A549 (cell line): ENCODE results near the gene DCX. TPM values are rescaled to one million over a fixed set of nuclear protein-coding genes. Genes with fewer than 3 reads are reported as not detected.
"Not testable (repeated sequence)": the region's sequence is repeated elsewhere in the genome, so short reads cannot be mapped to it uniquely, and the experiment has no call there.

Source experiments
- ATAC-seq, 2 experiments: fragments of 200-7000 bp in 1 of 2; fragments of >200 bp in 1 of 2; cut with Nextera tagmentation in 1 of 2; cut with Tn5 transposase in 1 of 2; 3 replicates each; pipeline versions ENCODE4 v1.8.0 to v1.9.1; 2018 to 2020; ENCODE audit warnings: mild to moderate bottlenecking in 1 of 2, moderate library complexity in 1 of 2
- CTCF ChIA-PET: fragments of 300-600 bp; sonication (Branson Sonifier 250); formaldehyde crosslinking; extraction: SDS; loops from one replicate; lab custom pipeline; 2021; ENCODE audit warnings: antibody characterized with exemption, inconsistent platforms; lab: Yijun Ruan, JAX
- POLR2A ChIA-PET: fragments of 350-600 bp; formaldehyde crosslinking; extraction: SDS; loops from one replicate; lab custom pipeline; 2021; ENCODE audit warnings: antibody characterized with exemption, inconsistent platforms; lab: Yijun Ruan, JAX
- DNase-seq, 2 experiments: peaks; one replicate each; pipeline versions ENCODE4 v3.0.0 to v3.0.0-alpha.2; 2011 to 2016; ENCODE audit warnings: low read depth in 1 of 2, low spot score in 1 of 2
- FAIRE-seq: peaks from 2 replicates; lab custom pipeline; 2011; peaks lifted over from hg19 to GRCh38; lab: Jason Lieb, UNC
- H3K27ac ChIP-seq, 2 experiments: fragments of >200 bp; sonication (Bioruptor Twin); formaldehyde crosslinking; 3 replicates each; pipeline ENCODE4 v1.5.1; 2016 to 2017
- H3K4me1 ChIP-seq: fragments of >200 bp; sonication (Bioruptor Twin); formaldehyde crosslinking; 3 replicates; pipeline ENCODE4 v1.6.1; 2016
- H3K4me2 ChIP-seq: fragments of >200 bp; sonication (Bioruptor Twin); formaldehyde crosslinking; 3 replicates; pipeline ENCODE4 v1.6.1; 2016
- H3K4me3 ChIP-seq: fragments of >200 bp; sonication (Bioruptor Twin); formaldehyde crosslinking; 3 replicates; pipeline ENCODE4 v1.5.1; 2016
- H3K9me3 ChIP-seq: fragments of >200 bp; sonication (Bioruptor Twin); formaldehyde crosslinking; 3 replicates; pipeline ENCODE4 v1.6.1; 2016
- ATOH8 ChIP-seq: fragments of 250-450 bp; sonication (Bioruptor Pico); IDR thresholded peaks from 2 replicates; pipeline ENCODE4 v1.5.0; 2020; ENCODE audit warnings: low read depth, mild to moderate bottlenecking, moderate library complexity
- BHLHE40 ChIP-seq: IDR thresholded peaks from 2 replicates; pipeline ENCODE4 v1.6.1; 2012; ENCODE audit warnings: low read depth, low read length, inconsistent platforms
- CBX8 ChIP-seq: fragments of 200-600 bp; sonication (generic); IDR thresholded peaks from 2 replicates; pipeline ENCODE4 v1.6.1; 2016
- CHD2 ChIP-seq: fragments of 150-350 bp; IDR thresholded peaks from 2 replicates; pipeline ENCODE4 v1.6.1; 2014; ENCODE audit warnings: low read length; ENCODE audit not compliant: partially characterized antibody
- CHD4 ChIP-seq: fragments of 200-600 bp; sonication (generic); IDR thresholded peaks from 2 replicates; pipeline ENCODE4 v1.6.1; 2016; ENCODE audit warnings: antibody characterized with exemption, mild to moderate bottlenecking, borderline replicate concordance
- E2F6 ChIP-seq: IDR thresholded peaks from 2 replicates; pipeline ENCODE4 v1.6.1; 2012; ENCODE audit warnings: low read depth, borderline replicate concordance
- EHF ChIP-seq: fragments of 250-450 bp; sonication (Bioruptor Pico); IDR thresholded peaks from 2 replicates; pipeline ENCODE4 v1.5.0; 2020; ENCODE audit warnings: mild to moderate bottlenecking
- ELK1 ChIP-seq: fragments of 150-350 bp; IDR thresholded peaks from 2 replicates; pipeline ENCODE4 v1.6.1; 2014; ENCODE audit warnings: low read depth, mild to moderate bottlenecking, low read length
- HES2 ChIP-seq: fragments of >200 bp; sonication (Bioruptor Twin); formaldehyde crosslinking; IDR thresholded peaks from 2 replicates; pipeline ENCODE4 v1.6.1; 2016
- HEYL ChIP-seq: fragments of 250-450 bp; sonication (Bioruptor Pico); IDR thresholded peaks from 2 replicates; pipeline ENCODE4 v1.8.0; 2021; ENCODE audit warnings: mild to moderate bottlenecking, moderate library complexity
- HOXB5 ChIP-seq: fragments of 250-450 bp; sonication (Bioruptor Pico); IDR thresholded peaks from 2 replicates; pipeline ENCODE4 v1.5.0; 2020; ENCODE audit warnings: mild to moderate bottlenecking, moderate library complexity
- JUN ChIP-seq, 2 experiments: fragments of >200 bp; sonication (Bioruptor Twin); formaldehyde crosslinking; IDR thresholded peaks; 2 replicates in 1 of 2; 3 replicates in 1 of 2; pipeline ENCODE4 v1.6.1; 2016 to 2017
- MAFK ChIP-seq: fragments of 450-650 bp; IDR thresholded peaks from 2 replicates; pipeline ENCODE4 v1.6.1; 2014; ENCODE audit not compliant: partially characterized antibody
- NFE2L2 ChIP-seq: fragments of 150-350 bp; conservative IDR thresholded peaks from 2 replicates; pipeline ENCODE4 v1.6.1; 2014; ENCODE audit warnings: low read length
- NR3C1 ChIP-seq: fragments of >200 bp; sonication (Bioruptor Twin); formaldehyde crosslinking; IDR thresholded peaks from 3 replicates; pipeline ENCODE4 v1.6.1; 2017
- PBX3 ChIP-seq: IDR thresholded peaks from 2 replicates; pipeline ENCODE4 v1.6.1; 2012
- RARB ChIP-seq: fragments of 250-450 bp; sonication (Bioruptor Pico); IDR thresholded peaks from 2 replicates; pipeline ENCODE4 v1.8.0; 2021; ENCODE audit warnings: mild to moderate bottlenecking, moderate library complexity
- SMC3 ChIP-seq: fragments of >200 bp; sonication (Bioruptor Twin); formaldehyde crosslinking; IDR thresholded peaks from 3 replicates; pipeline ENCODE4 v1.6.1; 2018; ENCODE audit warnings: inconsistent platforms
- TP53 ChIP-seq: fragments of 250-450 bp; sonication (Bioruptor Pico); IDR thresholded peaks from 2 replicates; pipeline ENCODE4 v1.5.0; 2021; ENCODE audit warnings: mild to moderate bottlenecking, moderate library complexity
- USF2 ChIP-seq: fragments of 450-650 bp; IDR thresholded peaks from 2 replicates; pipeline ENCODE4 v1.6.1; 2014; ENCODE audit warnings: antibody characterized with exemption
- ZC3H11A ChIP-seq: fragments of 450-650 bp; IDR thresholded peaks from 2 replicates; pipeline ENCODE4 v1.6.1; 2014; ENCODE audit warnings: antibody characterized with exemption, mild to moderate bottlenecking
- ZNF302 ChIP-seq: fragments of 250-450 bp; sonication (Bioruptor Pico); IDR thresholded peaks from 2 replicates; pipeline ENCODE4 v1.9.0; 2021; ENCODE audit warnings: inconsistent platforms, mild to moderate bottlenecking, moderate library complexity
- WGBS: methylation state at CpG from one replicate; pipeline ENCODE4 v1.1.6; 2017; ENCODE audit errors: missing lambda C conversion rate; 5-methylcytosine and 5-hydroxymethylcytosine counted together
- polyA plus RNA-seq, 4 experiments: library from polyadenylated mRNA; depleted of rRNA in 3 of 4; stranded (reverse); fragments of >200 nt; fragmentation: RNase III in 1 of 4; extraction: RNeasy Plus Mini Kit Qiagen cat#74134 plus additional on column Dnase treatment in 1 of 4; gene quantifications; 2 replicates in 3 of 4; 3 replicates in 1 of 4; pipeline ENCODE4 v1.2.3, GENCODE V29; 2011 to 2017

DCX gene
- polyA plus RNA-seq, 2 of the 4 experiments (the other 2 are of a cell fraction), result not detected

- no peaks in the 10 kb centered on the region for H3K9me3 ChIP-seq
- H3K4me1 ChIP-seq, result no peaks in the 10 kb centered on the region
- H3K27ac ChIP-seq, result no peak overlapping the region
- no peak for DNase-seq
- ChIA-PET POLR2A (no interaction called here), CTCF (no interaction called here)
- 0% methylated on average over 2 of the region's 2 CpGs for WGBS
- no peak for FAIRE-seq
- no peak for ATAC-seq
- TF ChIP-seq CHD2 (no peak), MAFK (no peak), PBX3 (no peak), HES2 (no peak), E2F6 (no peak), CHD4 (no peak), SMC3 (no peak), EHF (no peak), BHLHE40 (no peak), NFE2L2 (no peak), HOXB5 (CRISPR knock-in tag) (no peak), CBX8 (no peak), ATOH8 (CRISPR knock-in tag) (no peak)
- no peak overlapping the region for H3K4me3 ChIP-seq
- no peak overlapping the region for H3K4me2 ChIP-seq
These were observed 63.6 kb downstream of the DCX start for GRCh38 chrX:111348429-111348828.

- DNase-seq, H3K27ac ChIP-seq, H3K4me3 ChIP-seq, H3K4me2 ChIP-seq, CTCF ChIA-PET, FAIRE-seq, H3K4me1 ChIP-seq, ATAC-seq, POLR2A ChIA-PET, H3K9me3 ChIP-seq: not testable (repeated sequence)
These were observed 65.8 kb downstream of the DCX start for GRCh38 chrX:111346150-111346549.

GRCh38 chrX:111340054-111340453 lies 71.9 kb downstream of the DCX start:
- ATAC-seq, result no peak
- H3K4me2 ChIP-seq, result no peak overlapping the region
- WGBS, result 0% methylated on average over 1 of the region's 2 CpGs
- H3K27ac ChIP-seq, result no peak overlapping the region
- ChIA-PET CTCF (no interaction called here), POLR2A (no interaction called here)
- FAIRE-seq, result no peak
- no peaks in the 10 kb centered on the region for H3K9me3 ChIP-seq
- no peak for DNase-seq
- no peak for TF ChIP-seq USF2
- TF ChIP-seq HEYL (CRISPR knock-in tag), result no peak
- no peak for TF ChIP-seq ZNF302
- TF ChIP-seq JUN (IDR thresholded peaks at IDR 0.05), result no peak
- no peak for TF ChIP-seq PBX3
- no peak for TF ChIP-seq ZC3H11A
- TF ChIP-seq SMC3, result no peak
- TF ChIP-seq RARB (CRISPR knock-in tag), result no peak
- TF ChIP-seq EHF, result no peak
- no peak for TF ChIP-seq ELK1
- TF ChIP-seq TP53, result no peak
- no peak for TF ChIP-seq NR3C1
- TF ChIP-seq CHD4, result no peak
- TF ChIP-seq, all 56 proteins: peak for 0
- Histone ChIP-seq H3K4me1 (no peaks in the 10 kb centered on the region), H3K4me3 (no peak overlapping the region)
